OCI-LY1 (cell line): Measurements from ENCODE around the gene ASAP3.

ENCODE experiments used
- EZH2 ChIP-seq: fragments of 200-600 bp; sonication (generic), shearing (Covaris generic); IDR thresholded peaks from 2 replicates; pipeline ENCODE4 v1.8.0; 2017; ENCODE audit warnings: borderline replicate concordance, mixed run types, mild to moderate bottlenecking, antibody characterized with exemption, low read length, moderate library complexity, mixed read lengths
- TF ChIP-seq, protein P1 (sequence below): fragments of 200-600 bp; sonication (generic), shearing (Covaris generic); IDR thresholded peaks from 2 replicates; pipeline ENCODE4 v1.5.1; 2017; ENCODE audit warnings: mild to moderate bottlenecking, antibody characterized with exemption, low read length, moderate library complexity, mixed read lengths

DNA sequence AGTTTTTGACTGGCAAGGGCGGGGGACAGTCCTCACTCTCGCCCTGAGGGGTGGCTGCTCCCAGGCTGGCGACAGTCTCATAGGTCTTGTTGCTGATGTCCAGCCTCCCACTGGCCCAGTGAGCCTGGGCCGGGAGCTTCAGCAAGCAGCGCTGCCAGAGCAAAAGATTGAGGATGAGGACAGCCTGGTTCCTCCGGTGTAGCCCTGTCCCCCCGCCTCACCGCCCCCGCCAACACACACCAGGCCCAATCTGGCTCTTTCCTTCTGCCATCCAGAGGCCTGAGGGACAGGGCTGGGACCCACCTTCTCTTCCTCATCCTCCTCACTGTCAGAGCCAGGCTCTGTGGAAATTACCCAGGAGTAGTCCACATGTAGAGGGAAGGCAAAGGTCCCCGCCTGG is 50.9 kb downstream of the ASAP3 start:
- TF ChIP-seq, protein P1, sequence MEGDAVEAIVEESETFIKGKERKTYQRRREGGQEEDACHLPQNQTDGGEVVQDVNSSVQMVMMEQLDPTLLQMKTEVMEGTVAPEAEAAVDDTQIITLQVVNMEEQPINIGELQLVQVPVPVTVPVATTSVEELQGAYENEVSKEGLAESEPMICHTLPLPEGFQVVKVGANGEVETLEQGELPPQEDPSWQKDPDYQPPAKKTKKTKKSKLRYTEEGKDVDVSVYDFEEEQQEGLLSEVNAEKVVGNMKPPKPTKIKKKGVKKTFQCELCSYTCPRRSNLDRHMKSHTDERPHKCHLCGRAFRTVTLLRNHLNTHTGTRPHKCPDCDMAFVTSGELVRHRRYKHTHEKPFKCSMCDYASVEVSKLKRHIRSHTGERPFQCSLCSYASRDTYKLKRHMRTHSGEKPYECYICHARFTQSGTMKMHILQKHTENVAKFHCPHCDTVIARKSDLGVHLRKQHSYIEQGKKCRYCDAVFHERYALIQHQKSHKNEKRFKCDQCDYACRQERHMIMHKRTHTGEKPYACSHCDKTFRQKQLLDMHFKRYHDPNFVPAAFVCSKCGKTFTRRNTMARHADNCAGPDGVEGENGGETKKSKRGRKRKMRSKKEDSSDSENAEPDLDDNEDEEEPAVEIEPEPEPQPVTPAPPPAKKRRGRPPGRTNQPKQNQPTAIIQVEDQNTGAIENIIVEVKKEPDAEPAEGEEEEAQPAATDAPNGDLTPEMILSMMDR = no peak
- no peak for TF ChIP-seq EZH2
